Measurements from ENCODE around the gene CFAP77.

Gene CFAP77

GRCh38 chr9:132418726-132419363 is 8.8 kb downstream of the CFAP77 start:
- no peak overlapping the region for H2BK5ac ChIP-seq (ENCODE audit: low read depth, low read length, poor library complexity)
- H3K9ac ChIP-seq (ENCODE audit: low read length), result no peak overlapping the region
- no peak overlapping the region for H2BK12ac ChIP-seq (ENCODE audit: low read length)
- H3K18ac ChIP-seq (ENCODE audit: low read length), result no peak overlapping the region
- no peak overlapping the region for H4K12ac ChIP-seq (ENCODE audit: low read depth, low read length)
- H3K27me3 ChIP-seq (ENCODE audit: insufficient read depth, low read length), result no peaks in the 10 kb centered on the region
- H3K27ac ChIP-seq (ENCODE audit: low read depth, low read length), result no peak overlapping the region
- no peak overlapping the region for H2BK120ac ChIP-seq (ENCODE audit: insufficient read depth, low read length, poor library complexity)
- no peak overlapping the region for H4K8ac ChIP-seq (ENCODE audit: low read depth, low read length)
- H2AK5ac ChIP-seq (ENCODE audit: low read length), result no peak overlapping the region
- H3K4me1 ChIP-seq (ENCODE audit: control insufficient read depth in 1 of 2, insufficient read depth in 2 of 2, low read length in 2 of 2), result no peaks in the 10 kb centered on the region
- no peak overlapping the region for H3K4me2 ChIP-seq (ENCODE audit: low read length)
- no peak overlapping the region for H3K14ac ChIP-seq (ENCODE audit: low read length)
- no peak overlapping the region for H3K4ac ChIP-seq (ENCODE audit: low read depth, low read length)
- peak overlapping the region; percentile 23 for H3K4me3 ChIP-seq (ENCODE audit: low read depth, low read length)
- H4K91ac ChIP-seq (ENCODE audit: low read depth, low read length), result no peak overlapping the region
- no CpG with 5 or more reads among the region's 5 CpGs for WGBS (ENCODE audit: extremely low coverage, insufficient coverage, insufficient read length)
- no peak for DNase-seq
- no peaks in the 10 kb centered on the region for H3K79me1 ChIP-seq (ENCODE audit: low read length)
- no peaks in the 10 kb centered on the region for H3K36me3 ChIP-seq (ENCODE audit: control insufficient read depth in 1 of 2, insufficient read depth in 2 of 2, low read length in 2 of 2)
- no peak overlapping the region for H3K23ac ChIP-seq (ENCODE audit: low read length)
- peaks cover 2% of the 10 kb centered on the region for H3K79me2 ChIP-seq (ENCODE audit: control insufficient read depth, insufficient read depth, low read length, poor library complexity)
- no peaks in the 10 kb centered on the region for H3K9me3 ChIP-seq (ENCODE audit: insufficient read depth, low read depth, low read length)
- no peak overlapping the region for H2AFZ ChIP-seq (ENCODE audit: insufficient read depth, low read length, poor library complexity)

- WGBS (ENCODE audit: extremely low coverage, insufficient coverage, insufficient read length), result no CpG with 5 or more reads among the region's 5 CpGs
- no peak overlapping the region for H3K4me2 ChIP-seq (ENCODE audit: low read length)
- no peak overlapping the region for H3K4me3 ChIP-seq (ENCODE audit: low read depth, low read length)
- no peaks in the 10 kb centered on the region for H3K79me1 ChIP-seq (ENCODE audit: low read length)
- no peak overlapping the region for H2BK120ac ChIP-seq (ENCODE audit: insufficient read depth, low read length, poor library complexity)
- H2AFZ ChIP-seq (ENCODE audit: insufficient read depth, low read length, poor library complexity), result no peak overlapping the region
- H3K36me3 ChIP-seq (ENCODE audit: control insufficient read depth in 1 of 2, insufficient read depth in 2 of 2, low read length in 2 of 2), result no peaks in the 10 kb centered on the region
- DNase-seq, result no peak
- no peak overlapping the region for H2BK5ac ChIP-seq (ENCODE audit: low read depth, low read length, poor library complexity)
- no peak overlapping the region for H3K18ac ChIP-seq (ENCODE audit: low read length)
- H2BK12ac ChIP-seq (ENCODE audit: low read length), result no peak overlapping the region
- H2AK5ac ChIP-seq (ENCODE audit: low read length), result no peak overlapping the region
- no peak overlapping the region for H4K91ac ChIP-seq (ENCODE audit: low read depth, low read length)
- H3K14ac ChIP-seq (ENCODE audit: low read length), result no peak overlapping the region
- peaks cover 2% of the 10 kb centered on the region for H3K79me2 ChIP-seq (ENCODE audit: control insufficient read depth, insufficient read depth, low read length, poor library complexity)
- no peak overlapping the region for H4K12ac ChIP-seq (ENCODE audit: low read depth, low read length)
- H3K27me3 ChIP-seq (ENCODE audit: insufficient read depth, low read length), result no peaks in the 10 kb centered on the region
- no peak overlapping the region for H3K27ac ChIP-seq (ENCODE audit: low read depth, low read length)
- H3K9ac ChIP-seq (ENCODE audit: low read length), result no peak overlapping the region
- no peak overlapping the region for H3K4ac ChIP-seq (ENCODE audit: low read depth, low read length)
- no peak overlapping the region for H4K8ac ChIP-seq (ENCODE audit: low read depth, low read length)
- no peaks in the 10 kb centered on the region for H3K9me3 ChIP-seq (ENCODE audit: insufficient read depth, low read depth, low read length)
- no peak overlapping the region for H3K23ac ChIP-seq (ENCODE audit: low read length)
- no peaks in the 10 kb centered on the region for H3K4me1 ChIP-seq (ENCODE audit: control insufficient read depth in 1 of 2, insufficient read depth in 2 of 2, low read length in 2 of 2)
Observed at GRCh38 chr9:132422574-132422973, 12.6 kb downstream of the CFAP77 start.

GRCh38 chr9:132423503-132423902 is 13.5 kb downstream of the CFAP77 start:
- DNase-seq, result no peak
- WGBS (ENCODE audit: extremely low coverage, insufficient coverage, insufficient read length), result no CpG with 5 or more reads among the region's 5 CpGs
- no peak overlapping the region for H2BK12ac ChIP-seq (ENCODE audit: low read length)

GRCh38 chr9:132424857-132425674 is 15.1 kb downstream of the CFAP77 start:
- no peak overlapping the region for H2BK12ac ChIP-seq (ENCODE audit: low read length)
- H3K23ac ChIP-seq (ENCODE audit: low read length), result no peak overlapping the region
- no peak overlapping the region for H3K14ac ChIP-seq (ENCODE audit: low read length)
- H2BK5ac ChIP-seq (ENCODE audit: low read depth, low read length, poor library complexity), result no peak overlapping the region
- no peak overlapping the region for H3K9ac ChIP-seq (ENCODE audit: low read length)
- H3K18ac ChIP-seq (ENCODE audit: low read length), result no peak overlapping the region
- no peaks in the 10 kb centered on the region for H3K36me3 ChIP-seq (ENCODE audit: control insufficient read depth in 1 of 2, insufficient read depth in 2 of 2, low read length in 2 of 2)
- no peak overlapping the region for H2BK120ac ChIP-seq (ENCODE audit: insufficient read depth, low read length, poor library complexity)
- no CpG with 5 or more reads among the region's 22 CpGs for WGBS (ENCODE audit: extremely low coverage, insufficient coverage, insufficient read length)
- H3K4me2 ChIP-seq (ENCODE audit: low read length), result no peak overlapping the region
- H2AFZ ChIP-seq (ENCODE audit: insufficient read depth, low read length, poor library complexity), result no peak overlapping the region
- no peak overlapping the region for H4K12ac ChIP-seq (ENCODE audit: low read depth, low read length)
- H3K4me1 ChIP-seq (ENCODE audit: control insufficient read depth in 1 of 2, insufficient read depth in 2 of 2, low read length in 2 of 2), result no peaks in the 10 kb centered on the region
- no peak overlapping the region for H2AK5ac ChIP-seq (ENCODE audit: low read length)
- no peaks in the 10 kb centered on the region for H3K27me3 ChIP-seq (ENCODE audit: insufficient read depth, low read length)
- peaks cover 2% of the 10 kb centered on the region for H3K79me2 ChIP-seq (ENCODE audit: control insufficient read depth, insufficient read depth, low read length, poor library complexity)
- H4K8ac ChIP-seq (ENCODE audit: low read depth, low read length), result no peak overlapping the region
- no peaks in the 10 kb centered on the region for H3K9me3 ChIP-seq (ENCODE audit: insufficient read depth, low read depth, low read length)
- H3K4ac ChIP-seq (ENCODE audit: low read depth, low read length), result no peak overlapping the region
- H3K4me3 ChIP-seq (ENCODE audit: low read depth, low read length), result no peak overlapping the region
- DNase-seq, result no peak
- no peak overlapping the region for H3K27ac ChIP-seq (ENCODE audit: low read depth, low read length)
- H4K91ac ChIP-seq (ENCODE audit: low read depth, low read length), result no peak overlapping the region
- H3K79me1 ChIP-seq (ENCODE audit: low read length), result no peaks in the 10 kb centered on the region

More at GRCh38 chr9:132423503-132423902, 13.5 kb downstream of the CFAP77 start:
- Histone ChIP-seq H3K18ac (ENCODE audit: low read length) (no peak overlapping the region), H3K36me3 (ENCODE audit: control insufficient read depth in 1 of 2, insufficient read depth in 2 of 2, low read length in 2 of 2) (no peaks in the 10 kb centered on the region), H2BK120ac (ENCODE audit: insufficient read depth, low read length, poor library complexity) (no peak overlapping the region), H3K9ac (ENCODE audit: low read length) (no peak overlapping the region), H4K12ac (ENCODE audit: low read depth, low read length) (no peak overlapping the region), H2AK5ac (ENCODE audit: low read length) (no peak overlapping the region), H3K79me2 (ENCODE audit: control insufficient read depth, insufficient read depth, low read length, poor library complexity) (peaks cover 2% of the 10 kb centered on the region), H3K27me3 (ENCODE audit: insufficient read depth, low read length) (no peaks in the 10 kb centered on the region), H3K27ac (ENCODE audit: low read depth, low read length) (no peak overlapping the region), H3K23ac (ENCODE audit: low read length) (no peak overlapping the region), H3K9me3 (ENCODE audit: insufficient read depth, low read depth, low read length) (no peaks in the 10 kb centered on the region), H2AFZ (ENCODE audit: insufficient read depth, low read length, poor library complexity) (no peak overlapping the region), H3K79me1 (ENCODE audit: low read length) (no peaks in the 10 kb centered on the region), H3K4me3 (ENCODE audit: low read depth, low read length) (no peak overlapping the region), H4K91ac (ENCODE audit: low read depth, low read length) (no peak overlapping the region), H3K4me1 (ENCODE audit: control insufficient read depth in 1 of 2, insufficient read depth in 2 of 2, low read length in 2 of 2) (no peaks in the 10 kb centered on the region), H3K4ac (ENCODE audit: low read depth, low read length) (no peak overlapping the region), H3K4me2 (ENCODE audit: low read length) (no peak overlapping the region), H3K14ac (ENCODE audit: low read length) (no peak overlapping the region), H4K8ac (ENCODE audit: low read depth, low read length) (no peak overlapping the region), H2BK5ac (ENCODE audit: low read depth, low read length, poor library complexity) (no peak overlapping the region)
